ENCODE results near the gene TMEM178A. TPM values are rescaled to one million over a fixed set of nuclear protein-coding genes. Genes with fewer than 3 reads are reported as not detected.

Gene TMEM178A
- total RNA-seq, 1 experiment from 2014 or later, result 7.5 TPM

- Histone ChIP-seq H3K79me2 (ENCODE audit: insufficient read depth, low read length) (no peaks in the 10 kb centered on the region), H2BK5ac (ENCODE audit: insufficient read length, low read length) (no peak overlapping the region), H3K4me1 (ENCODE audit: insufficient read depth, low read length) (no peaks in the 10 kb centered on the region), H4K20me1 (ENCODE audit: control insufficient read depth, insufficient read depth, insufficient read length) (no peaks in the 10 kb centered on the region), H3T11ph (ENCODE audit: low read length) (no peak overlapping the region), H2BK120ac (ENCODE audit: low read depth, low read length, poor library complexity, severe bottlenecking) (no peak overlapping the region), H2AK5ac (ENCODE audit: insufficient read length, low read length) (no peak overlapping the region), H3K23me2 (ENCODE audit: insufficient read length, low read depth, low read length, poor library complexity, severe bottlenecking) (no peaks in the 10 kb centered on the region), H3K4ac (ENCODE audit: low read depth, low read length) (no peak overlapping the region), H4K91ac (ENCODE audit: insufficient read length, low read depth, low read length) (no peak overlapping the region), H3K18ac (ENCODE audit: insufficient read length, low read depth, low read length) (no peak overlapping the region), H2BK12ac (ENCODE audit: insufficient read length, low read depth, low read length) (no peak overlapping the region), H3K4me2 (ENCODE audit: insufficient read depth, insufficient read length, low read length) (no peak overlapping the region), H3K14ac (ENCODE audit: insufficient read depth, low read length) (no peak overlapping the region), H3K23ac (ENCODE audit: insufficient read length, low read depth, low read length) (no peak overlapping the region), H2AFZ (ENCODE audit: low read length) (no peak overlapping the region), H2BK20ac (ENCODE audit: low read depth, low read length, poor library complexity, severe bottlenecking) (no peak overlapping the region), H3K9ac (ENCODE audit: extremely low read depth, insufficient read length, low read length) (no peak overlapping the region), H3K56ac (ENCODE audit: insufficient read length, low read depth, low read length) (no peak overlapping the region), H2BK15ac (ENCODE audit: low read depth, low read length) (no peak overlapping the region), H3K27ac (ENCODE audit: insufficient read length, low read depth, low read length) (no peak overlapping the region), H3K27me3 (ENCODE audit: insufficient read depth, low read length) (no peaks in the 10 kb centered on the region), H3K79me1 (ENCODE audit: insufficient read depth, low read depth, low read length, poor library complexity, severe bottlenecking) (no peaks in the 10 kb centered on the region), H3K9me3 (ENCODE audit: control insufficient read depth, low read depth, low read length) (no peaks in the 10 kb centered on the region), H4K8ac (replicated peaks; ENCODE audit: insufficient read length, low read depth, low read length) (no peak overlapping the region), H4K5ac (ENCODE audit: insufficient read length, low read depth, low read length) (no peak overlapping the region)
- Mint-ChIP-seq H3K36me3 (ENCODE audit: insufficient read depth in 1 of 3, low read depth in 3 of 3) (no peaks in the 10 kb centered on the region), H3K4me3 (no peak overlapping the region), H3K9me3 (no peaks in the 10 kb centered on the region), H3K4me1 (peaks cover 5% of the 10 kb centered on the region in 2 experiments; a peak in 1 of 4 replicates), H3K27me3 (ENCODE audit: low read depth) (no peaks in the 10 kb centered on the region), H3K27ac (no peak overlapping the region)
- DNase-seq, result no peak
- no peak for TF ChIP-seq CTCF (conservative IDR thresholded peaks at IDR 0.05)
- no CpG with 5 or more reads among the region's 1 CpG for WGBS (ENCODE audit: extremely low coverage, insufficient read length, low lambda C conversion rate)
Measured at GRCh38 chr2:39641635-39642034, 24.1 kb upstream of the TMEM178A start.

All from H9 (cell line).